Esophagus muscularis mucosa (tissue), 4 donors: ENCODE data around the gene CD96. TPM values are rescaled to one million over a fixed set of nuclear protein-coding genes. Genes with fewer than 3 reads are reported as not detected.

Source experiments
- DNase-seq: peaks from one replicate; pipeline ENCODE4 v3.0.0-alpha.2; 2017; ENCODE audit errors: extremely low spot score
- H3K27ac ChIP-seq, 4 donors: fragments of 200-600 bp; sonication (generic); replicated peaks in 1 of 4; 1 replicate in 3 of 4; 2 replicates in 1 of 4; pipeline ENCODE4 v1.5.1; 2016 to 2019; ENCODE audit warnings: mild to moderate bottlenecking in 1 of 4
- H3K27me3 ChIP-seq, 4 donors: fragments of 200-600 bp; sonication (generic); one replicate each; pipeline versions ENCODE4 v1.5.1 to v1.6.0; 2016 to 2019
- H3K36me3 ChIP-seq, 4 donors: fragments of 200-600 bp; sonication (generic); one replicate each; pipeline ENCODE4 v1.5.1; 2016 to 2019
- H3K4me1 ChIP-seq, 4 donors: fragments of 200-600 bp; sonication (generic); one replicate each; pipeline ENCODE4 v1.5.1; 2016 to 2019
- H3K4me3 ChIP-seq, 4 donors: fragments of 200-600 bp; sonication (generic); 1 replicate in 2 of 4; 2 replicates in 2 of 4; pipeline ENCODE4 v1.5.1; 2016 to 2019; ENCODE audit warnings: mild to moderate bottlenecking in 4 of 4, moderate library complexity in 1 of 4
- H3K9me3 ChIP-seq, 4 donors: fragments of 200-600 bp; sonication (generic); 1 replicate in 3 of 4; 2 replicates in 1 of 4; pipeline ENCODE4 v1.5.1; 2016 to 2019
- EP300 ChIP-seq: sonication (generic); formaldehyde crosslinking; IDR thresholded peaks from one replicate; pipeline ENCODE4 v1.6.1; 2017; ENCODE audit warnings: antibody characterized with exemption
- POLR2A ChIP-seq: fragments of 450-650 bp; IDR thresholded peaks from one replicate; pipeline ENCODE4 v1.6.1; 2017; ENCODE audit warnings: antibody characterized with exemption, moderate library complexity, mild to moderate bottlenecking, low read depth
- POLR2AphosphoS5 ChIP-seq, 2 donors: sonication (generic); formaldehyde crosslinking; IDR thresholded peaks; one replicate each; pipeline ENCODE4 v1.6.1; 2017; ENCODE audit warnings: antibody characterized with exemption in 2 of 2
- WGBS: methylation state at CpG from one replicate; pipeline ENCODE4 v1.1.5; 2018; 5-methylcytosine and 5-hydroxymethylcytosine counted together
- intact Hi-C: fragments of 100-400 bp; cut with DNase I; formaldehyde crosslinking; loops from one replicate; pipeline ENCODE4 v1.15.1; 2023
- total RNA-seq, 4 donors: library from RNA; depleted of rRNA; stranded (reverse); fragments of >200 nt; gene quantifications; one replicate each; pipeline versions ENCODE4 v1.1.0 to v1.2.1, GENCODE V29; 2016
- TF ChIP-seq, protein P1 (sequence below), 3 experiments: fragments of 200-600 bp in 2 of 3; fragments of 450-650 bp in 1 of 3; sonication (generic) in 2 of 3; IDR thresholded peaks; one replicate each; pipeline ENCODE4 v1.5.1; 2017 to 2019; ENCODE audit warnings: antibody characterized with exemption in 3 of 3, mild to moderate bottlenecking in 2 of 3, moderate library complexity in 1 of 3

CD96 gene
- total RNA-seq, 4 donors from 2014 or later, result 0.17 to 1.5 (median 0.43) TPM

GRCh38 chr3:111605493-111605892, 63.5 kb downstream of the CD96 start:
- DNase-seq, result no peak
- intact Hi-C loops, result no loop called here
- Histone ChIP-seq H3K4me3 (no peak overlapping the region), H3K27me3 (no peaks in the 10 kb centered on the region), H3K9me3 (no peaks in the 10 kb centered on the region), H3K4me1 (no peaks in the 10 kb centered on the region), H3K36me3 (no peaks in the 10 kb centered on the region), H3K27ac (no peak overlapping the region)
- WGBS, result 83% methylated on average over 2 of the region's 2 CpGs
- no peak for TF ChIP-seq POLR2AphosphoS5 (IDR thresholded peaks at IDR 0.05)
- no peak for TF ChIP-seq POLR2A
- no peak for TF ChIP-seq EP300
- TF ChIP-seq, protein P1, sequence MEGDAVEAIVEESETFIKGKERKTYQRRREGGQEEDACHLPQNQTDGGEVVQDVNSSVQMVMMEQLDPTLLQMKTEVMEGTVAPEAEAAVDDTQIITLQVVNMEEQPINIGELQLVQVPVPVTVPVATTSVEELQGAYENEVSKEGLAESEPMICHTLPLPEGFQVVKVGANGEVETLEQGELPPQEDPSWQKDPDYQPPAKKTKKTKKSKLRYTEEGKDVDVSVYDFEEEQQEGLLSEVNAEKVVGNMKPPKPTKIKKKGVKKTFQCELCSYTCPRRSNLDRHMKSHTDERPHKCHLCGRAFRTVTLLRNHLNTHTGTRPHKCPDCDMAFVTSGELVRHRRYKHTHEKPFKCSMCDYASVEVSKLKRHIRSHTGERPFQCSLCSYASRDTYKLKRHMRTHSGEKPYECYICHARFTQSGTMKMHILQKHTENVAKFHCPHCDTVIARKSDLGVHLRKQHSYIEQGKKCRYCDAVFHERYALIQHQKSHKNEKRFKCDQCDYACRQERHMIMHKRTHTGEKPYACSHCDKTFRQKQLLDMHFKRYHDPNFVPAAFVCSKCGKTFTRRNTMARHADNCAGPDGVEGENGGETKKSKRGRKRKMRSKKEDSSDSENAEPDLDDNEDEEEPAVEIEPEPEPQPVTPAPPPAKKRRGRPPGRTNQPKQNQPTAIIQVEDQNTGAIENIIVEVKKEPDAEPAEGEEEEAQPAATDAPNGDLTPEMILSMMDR (IDR thresholded peaks at IDR 0.05), result no peak

- 80% methylated on average over 3 of the region's 3 CpGs for WGBS
- no peak for DNase-seq
- H3K36me3 ChIP-seq, result no peaks in the 10 kb centered on the region
- H3K4me3 ChIP-seq, result no peak overlapping the region
- H3K27ac ChIP-seq, result no peak overlapping the region
- H3K9me3 ChIP-seq, result no peaks in the 10 kb centered on the region
- no peaks in the 10 kb centered on the region for H3K27me3 ChIP-seq
- intact Hi-C loops, result no loop called here
- H3K4me1 ChIP-seq, result no peaks in the 10 kb centered on the region
- no peak for TF ChIP-seq POLR2AphosphoS5 (IDR thresholded peaks at IDR 0.05)
- TF ChIP-seq EP300, result no peak
- TF ChIP-seq, protein P1 (IDR thresholded peaks at IDR 0.05), result no peak
- TF ChIP-seq POLR2A, result no peak
These were observed 65.4 kb downstream of the CD96 start for GRCh38 chr3:111607240-111607920.

DNA sequence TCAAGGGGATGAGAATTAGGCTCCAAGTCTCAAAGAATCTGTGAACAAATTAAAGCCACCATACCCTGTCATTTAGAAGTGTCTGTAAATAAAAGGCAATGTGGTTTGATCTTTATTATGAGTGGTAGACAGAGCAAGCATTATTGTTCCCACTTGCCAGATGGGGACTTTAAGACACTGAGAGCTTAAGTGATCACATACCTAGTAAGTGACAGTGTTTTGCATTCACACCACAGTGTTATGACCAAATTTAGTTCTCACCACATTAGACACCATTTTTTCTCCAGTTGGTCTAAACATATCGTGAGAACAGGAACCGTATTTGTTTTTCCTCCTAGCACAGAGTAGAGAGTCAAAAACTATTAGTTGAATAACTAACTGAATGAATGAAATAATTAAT, 66.4 kb downstream of the CD96 start:
- intact Hi-C loops, result no loop called here
- no peaks in the 10 kb centered on the region for H3K36me3 ChIP-seq
- DNase-seq, result no peak
- WGBS, result 72% methylated on average over 2 of the region's 2 CpGs
- H3K4me3 ChIP-seq, result no peak overlapping the region
- TF ChIP-seq EP300, result no peak
- TF ChIP-seq, protein P1 (IDR thresholded peaks at IDR 0.05), result no peak
- TF ChIP-seq POLR2A, result no peak
- no peak for TF ChIP-seq POLR2AphosphoS5 (IDR thresholded peaks at IDR 0.05)
- H3K4me1 ChIP-seq, result no peaks in the 10 kb centered on the region
- H3K27ac ChIP-seq, result no peak overlapping the region
- H3K27me3 ChIP-seq, result no peaks in the 10 kb centered on the region
- H3K9me3 ChIP-seq, result no peaks in the 10 kb centered on the region

DNA sequence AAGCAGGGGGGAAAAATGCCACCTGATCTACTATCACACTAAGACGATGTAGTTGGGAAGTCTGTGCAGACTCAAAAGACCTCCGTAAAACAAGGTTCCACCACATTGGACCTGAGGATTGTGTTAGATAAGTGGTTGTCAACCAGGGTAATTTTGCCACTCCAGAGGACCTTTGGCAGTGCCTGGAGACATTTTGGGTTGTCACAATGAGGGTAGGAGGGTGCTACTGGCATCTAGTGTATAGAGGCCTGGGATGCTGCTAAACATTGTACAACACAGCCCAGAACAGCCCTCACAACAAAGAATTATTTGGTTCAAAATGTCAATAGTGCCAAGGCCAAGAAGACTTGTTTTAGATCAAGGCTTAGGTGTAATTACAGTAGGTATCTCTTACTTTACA, 67.7 kb downstream of the CD96 start:
- TF ChIP-seq POLR2A, result no peak
- no peak overlapping the region for H3K4me3 ChIP-seq
- H3K4me1 ChIP-seq, result no peaks in the 10 kb centered on the region
- no peaks in the 10 kb centered on the region for H3K9me3 ChIP-seq
- H3K36me3 ChIP-seq, result no peaks in the 10 kb centered on the region
- WGBS, result 89% methylated on average over 2 of the region's 2 CpGs
- no peak for DNase-seq
- no peaks in the 10 kb centered on the region for H3K27me3 ChIP-seq
- H3K27ac ChIP-seq, result no peak overlapping the region
- intact Hi-C loops, result no loop called here

- 62% methylated on average over 5 of the region's 5 CpGs for WGBS
- Histone ChIP-seq H3K4me3 (no peak overlapping the region), H3K36me3 (no peaks in the 10 kb centered on the region), H3K4me1 (no peaks in the 10 kb centered on the region), H3K27me3 (no peaks in the 10 kb centered on the region), H3K9me3 (no peaks in the 10 kb centered on the region), H3K27ac (no peak overlapping the region)
- DNase-seq, result no peak
- intact Hi-C loops, result no loop called here
- no peak for TF ChIP-seq POLR2AphosphoS5 (IDR thresholded peaks at IDR 0.05)
- TF ChIP-seq POLR2A, result no peak
- no peak for TF ChIP-seq EP300
- TF ChIP-seq, protein P1 (IDR thresholded peaks at IDR 0.05), result no peak
These were observed 68.2 kb downstream of the CD96 start for GRCh38 chr3:111610189-111610588.
